ENCODE measurements around the gene TAF15. TPM values are rescaled to one million over a fixed set of nuclear protein-coding genes. Genes with fewer than 3 reads are reported as not detected.

Gene TAF15
- total RNA-seq, 2 experiments from 2014 or later: 114 to 119 TPM

DNA sequence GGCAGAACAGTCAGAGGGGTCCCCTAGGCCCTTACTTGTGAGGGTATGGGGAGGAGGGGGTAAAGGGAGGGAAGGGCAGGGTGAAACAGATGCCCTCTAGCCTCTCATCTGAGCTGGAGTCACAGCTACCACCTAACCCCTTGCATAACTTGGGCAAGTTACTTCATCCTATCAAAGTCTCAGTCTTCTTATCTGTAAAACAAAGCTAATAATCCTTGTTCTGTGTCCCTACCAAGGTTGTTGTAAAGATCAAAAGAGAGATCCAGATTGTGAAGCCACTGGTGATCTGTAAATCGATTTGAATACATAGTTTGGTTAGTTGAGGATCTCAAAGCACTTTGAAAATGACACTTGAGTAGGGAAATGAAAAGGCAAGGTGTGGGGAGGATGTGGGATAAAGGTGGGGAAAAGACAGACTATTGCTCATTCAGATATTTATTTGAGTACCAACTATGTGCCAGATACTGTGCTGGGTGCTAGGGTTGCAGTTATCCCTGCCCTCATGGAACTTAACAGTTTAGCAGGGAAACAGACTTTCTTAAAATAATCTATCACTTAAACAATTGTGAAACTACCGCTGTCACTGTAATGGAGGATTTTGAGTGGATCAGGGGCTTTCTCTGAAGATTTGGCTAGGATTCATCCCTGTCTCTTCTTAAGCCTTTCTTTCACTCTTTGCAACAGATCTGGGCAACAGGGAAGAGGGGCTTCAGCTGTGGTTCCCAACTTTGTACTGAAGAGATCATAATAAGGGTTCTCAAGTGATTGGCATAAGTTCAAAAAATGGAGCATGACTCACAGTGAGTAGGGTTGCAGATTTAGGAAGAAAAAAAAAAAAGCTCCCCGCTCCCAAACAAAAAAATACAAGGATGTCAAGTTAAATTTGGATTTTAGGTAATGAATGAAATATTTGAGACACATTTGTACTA is 56.4 kb downstream of the TAF15 start:
- H3K4me1 Mint-ChIP-seq (ENCODE audit: low read depth): peaks cover 9% of the 10 kb centered on the region
- H3K4me3 Mint-ChIP-seq: no peak overlapping the region
- POLR2A ChIA-PET: no interaction called here
- peaks cover 10% of the 10 kb centered on the region for H3K4me1 ChIP-seq (ENCODE audit: insufficient read depth, low read length)
- H3K9me3 Mint-ChIP-seq: no peaks in the 10 kb centered on the region
- H3K4me3 ChIP-seq (ENCODE audit: low read length): no peak overlapping the region
- CTCF ChIA-PET: interaction anchor here (0.5 kb wide), 1 partner anchor 105 kb away, joined by 3 read pairs; no protein-coding TSS in a partner anchor
- H3K27ac ChIP-seq (ENCODE audit: low read depth in 1 of 2, low read length in 2 of 2): no peak overlapping the region
- H3K27me3 ChIP-seq (ENCODE audit: control insufficient read depth in 1 of 2, insufficient read depth in 2 of 2, low read length in 2 of 2): no peaks in the 10 kb centered on the region
- no peaks in the 10 kb centered on the region for H3K36me3 ChIP-seq (ENCODE audit: insufficient read depth, low read length)
- DNase-seq (no peak), ATAC-seq (ENCODE audit: poor library complexity) (no peak)
- H3K36me3 Mint-ChIP-seq (ENCODE audit: low read depth): no peaks in the 10 kb centered on the region
- TF ChIP-seq, protein P1, sequence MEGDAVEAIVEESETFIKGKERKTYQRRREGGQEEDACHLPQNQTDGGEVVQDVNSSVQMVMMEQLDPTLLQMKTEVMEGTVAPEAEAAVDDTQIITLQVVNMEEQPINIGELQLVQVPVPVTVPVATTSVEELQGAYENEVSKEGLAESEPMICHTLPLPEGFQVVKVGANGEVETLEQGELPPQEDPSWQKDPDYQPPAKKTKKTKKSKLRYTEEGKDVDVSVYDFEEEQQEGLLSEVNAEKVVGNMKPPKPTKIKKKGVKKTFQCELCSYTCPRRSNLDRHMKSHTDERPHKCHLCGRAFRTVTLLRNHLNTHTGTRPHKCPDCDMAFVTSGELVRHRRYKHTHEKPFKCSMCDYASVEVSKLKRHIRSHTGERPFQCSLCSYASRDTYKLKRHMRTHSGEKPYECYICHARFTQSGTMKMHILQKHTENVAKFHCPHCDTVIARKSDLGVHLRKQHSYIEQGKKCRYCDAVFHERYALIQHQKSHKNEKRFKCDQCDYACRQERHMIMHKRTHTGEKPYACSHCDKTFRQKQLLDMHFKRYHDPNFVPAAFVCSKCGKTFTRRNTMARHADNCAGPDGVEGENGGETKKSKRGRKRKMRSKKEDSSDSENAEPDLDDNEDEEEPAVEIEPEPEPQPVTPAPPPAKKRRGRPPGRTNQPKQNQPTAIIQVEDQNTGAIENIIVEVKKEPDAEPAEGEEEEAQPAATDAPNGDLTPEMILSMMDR (IDR thresholded peaks at IDR 0.05): no peak
- no peak overlapping the region for H3K27ac Mint-ChIP-seq
- intact Hi-C loops (cut with DNase I, micrococcal nuclease): no loop called here
- H3K9me3 ChIP-seq (ENCODE audit: control insufficient read depth in 1 of 2, insufficient read depth in 1 of 2, low read length in 2 of 2): no peaks in the 10 kb centered on the region
- H3K27me3 Mint-ChIP-seq: no peaks in the 10 kb centered on the region

GRCh38 chr17:35866341-35866950 is 57.2 kb downstream of the TAF15 start:
- TF ChIP-seq, protein P1 (IDR thresholded peaks at IDR 0.05): no peak
- Mint-ChIP-seq H3K4me3 (no peak overlapping the region), H3K9me3 (no peaks in the 10 kb centered on the region), H3K27ac (no peak overlapping the region), H3K27me3 (no peaks in the 10 kb centered on the region), H3K4me1 (ENCODE audit: low read depth) (peaks cover 17% of the 10 kb centered on the region), H3K36me3 (ENCODE audit: low read depth) (no peaks in the 10 kb centered on the region)
- POLR2A ChIA-PET: no interaction called here
- intact Hi-C loops (cut with DNase I, micrococcal nuclease): no loop called here
- no peak overlapping the region for H3K4me3 ChIP-seq (ENCODE audit: low read length)
- DNase-seq: no peak
- H3K36me3 ChIP-seq (ENCODE audit: insufficient read depth, low read length): no peaks in the 10 kb centered on the region
- H3K9me3 ChIP-seq (ENCODE audit: control insufficient read depth in 1 of 2, insufficient read depth in 1 of 2, low read length in 2 of 2): no peaks in the 10 kb centered on the region
- H3K4me1 ChIP-seq (ENCODE audit: insufficient read depth, low read length): peaks cover 14% of the 10 kb centered on the region
- CTCF ChIA-PET: no interaction called here
- no peak for ATAC-seq (ENCODE audit: poor library complexity)
- no peak overlapping the region for H3K27ac ChIP-seq (ENCODE audit: low read depth in 1 of 2, low read length in 2 of 2)
- H3K27me3 ChIP-seq (ENCODE audit: control insufficient read depth in 1 of 2, insufficient read depth in 2 of 2, low read length in 2 of 2): no peaks in the 10 kb centered on the region

GRCh38 chr17:35867574-35867973 is 58.3 kb downstream of the TAF15 start:
- Mint-ChIP-seq H3K4me3 (no peak overlapping the region), H3K27ac (no peak overlapping the region), H3K27me3 (no peaks in the 10 kb centered on the region), H3K4me1 (ENCODE audit: low read depth) (peaks cover 24% of the 10 kb centered on the region), H3K9me3 (no peaks in the 10 kb centered on the region), H3K36me3 (ENCODE audit: low read depth) (no peaks in the 10 kb centered on the region)
- H3K27ac ChIP-seq (ENCODE audit: low read depth in 1 of 2, low read length in 2 of 2): no peak overlapping the region
- peaks cover 21% of the 10 kb centered on the region for H3K4me1 ChIP-seq (ENCODE audit: insufficient read depth, low read length)
- no peak for DNase-seq
- intact Hi-C loops (cut with DNase I, micrococcal nuclease): no loop called here
- ChIA-PET CTCF (no interaction called here), POLR2A (no interaction called here)
- no peaks in the 10 kb centered on the region for H3K36me3 ChIP-seq (ENCODE audit: insufficient read depth, low read length)
- no peak overlapping the region for H3K4me3 ChIP-seq (ENCODE audit: low read length)
- H3K9me3 ChIP-seq (ENCODE audit: control insufficient read depth in 1 of 2, insufficient read depth in 1 of 2, low read length in 2 of 2): no peaks in the 10 kb centered on the region
- TF ChIP-seq, protein P1 (IDR thresholded peaks at IDR 0.05): no peak
- no peak for ATAC-seq (ENCODE audit: poor library complexity)
- no peaks in the 10 kb centered on the region for H3K27me3 ChIP-seq (ENCODE audit: control insufficient read depth in 1 of 2, insufficient read depth in 2 of 2, low read length in 2 of 2)
